Measurements from ENCODE around the gene PPP1R10. TPM values are rescaled to one million over a fixed set of nuclear protein-coding genes. Genes with fewer than 3 reads are reported as not detected.

PPP1R10 gene
- total and polyA plus RNA-seq, 2 of the 13 experiments (the other 11 are each of a cell fraction or from before 2014, with no cell fraction given), result 26.3 to 38.4 TPM

GRCh38 chr6:30641048-30641447 is 24.0 kb upstream of the PPP1R10 start (continued):
- TF ChIP-seq, protein P1, sequence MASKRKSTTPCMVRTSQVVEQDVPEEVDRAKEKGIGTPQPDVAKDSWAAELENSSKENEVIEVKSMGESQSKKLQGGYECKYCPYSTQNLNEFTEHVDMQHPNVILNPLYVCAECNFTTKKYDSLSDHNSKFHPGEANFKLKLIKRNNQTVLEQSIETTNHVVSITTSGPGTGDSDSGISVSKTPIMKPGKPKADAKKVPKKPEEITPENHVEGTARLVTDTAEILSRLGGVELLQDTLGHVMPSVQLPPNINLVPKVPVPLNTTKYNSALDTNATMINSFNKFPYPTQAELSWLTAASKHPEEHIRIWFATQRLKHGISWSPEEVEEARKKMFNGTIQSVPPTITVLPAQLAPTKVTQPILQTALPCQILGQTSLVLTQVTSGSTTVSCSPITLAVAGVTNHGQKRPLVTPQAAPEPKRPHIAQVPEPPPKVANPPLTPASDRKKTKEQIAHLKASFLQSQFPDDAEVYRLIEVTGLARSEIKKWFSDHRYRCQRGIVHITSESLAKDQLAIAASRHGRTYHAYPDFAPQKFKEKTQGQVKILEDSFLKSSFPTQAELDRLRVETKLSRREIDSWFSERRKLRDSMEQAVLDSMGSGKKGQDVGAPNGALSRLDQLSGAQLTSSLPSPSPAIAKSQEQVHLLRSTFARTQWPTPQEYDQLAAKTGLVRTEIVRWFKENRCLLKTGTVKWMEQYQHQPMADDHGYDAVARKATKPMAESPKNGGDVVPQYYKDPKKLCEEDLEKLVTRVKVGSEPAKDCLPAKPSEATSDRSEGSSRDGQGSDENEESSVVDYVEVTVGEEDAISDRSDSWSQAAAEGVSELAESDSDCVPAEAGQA (IDR thresholded peaks at IDR 0.05; ENCODE audit: low read depth), result no peak
- TF ChIP-seq, protein P1 (CRISPR knock-in tag; IDR thresholded peaks at IDR 0.05; ENCODE audit: borderline replicate concordance), result no peak
- TF ChIP-seq KAT2B (IDR thresholded peaks at IDR 0.05; ENCODE audit: borderline replicate concordance, low read depth, low read length) (no peak), ASH2L (IDR thresholded peaks at IDR 0.05; ENCODE audit: insufficient read length, low read depth, low read length) (no peak), MZF1 (CRISPR knock-in tag; IDR thresholded peaks at IDR 0.05; ENCODE audit: borderline replicate concordance) (no peak), TAF1 (CRISPR knock-in tag; IDR thresholded peaks at IDR 0.05) (no peak), ZNF562 (CRISPR knock-in tag; IDR thresholded peaks at IDR 0.05; ENCODE audit: borderline replicate concordance) (no peak), ZFX (CRISPR knock-in tag; IDR thresholded peaks at IDR 0.05; ENCODE audit: low read depth) (no peak), ZNF766 (CRISPR knock-in tag; IDR thresholded peaks at IDR 0.05; ENCODE audit: borderline replicate concordance) (no peak), ZNF713 (CRISPR knock-in tag; IDR thresholded peaks at IDR 0.05) (no peak)
- TF ChIP-seq, protein P2, sequence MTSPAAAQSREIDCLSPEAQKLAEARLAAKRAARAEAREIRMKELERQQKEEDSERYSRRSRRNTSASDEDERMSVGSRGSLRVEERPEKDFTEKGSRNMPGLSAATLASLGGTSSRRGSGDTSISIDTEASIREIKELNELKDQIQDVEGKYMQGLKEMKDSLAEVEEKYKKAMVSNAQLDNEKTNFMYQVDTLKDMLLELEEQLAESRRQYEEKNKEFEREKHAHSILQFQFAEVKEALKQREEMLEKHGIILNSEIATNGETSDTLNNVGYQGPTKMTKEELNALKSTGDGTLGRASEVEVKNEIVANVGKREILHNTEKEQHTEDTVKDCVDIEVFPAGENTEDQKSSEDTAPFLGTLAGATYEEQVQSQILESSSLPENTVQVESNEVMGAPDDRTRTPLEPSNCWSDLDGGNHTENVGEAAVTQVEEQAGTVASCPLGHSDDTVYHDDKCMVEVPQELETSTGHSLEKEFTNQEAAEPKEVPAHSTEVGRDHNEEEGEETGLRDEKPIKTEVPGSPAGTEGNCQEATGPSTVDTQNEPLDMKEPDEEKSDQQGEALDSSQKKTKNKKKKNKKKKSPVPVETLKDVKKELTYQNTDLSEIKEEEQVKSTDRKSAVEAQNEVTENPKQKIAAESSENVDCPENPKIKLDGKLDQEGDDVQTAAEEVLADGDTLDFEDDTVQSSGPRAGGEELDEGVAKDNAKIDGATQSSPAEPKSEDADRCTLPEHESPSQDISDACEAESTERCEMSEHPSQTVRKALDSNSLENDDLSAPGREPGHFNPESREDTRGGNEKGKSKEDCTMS (CRISPR knock-in tag; conservative IDR thresholded peaks at IDR 0.05), result no peak
